Upper lobe of left lung (tissue), 4 donors: ENCODE measurements around the gene KIRREL1.

Experiments
- CTCF ChIP-seq, 6 experiments: fragments of 450-650 bp in 4 of 6; fragments of 200-600 bp in 2 of 6; sonication (generic) in 2 of 6; IDR thresholded peaks; one replicate each; pipeline ENCODE4 v1.5.1; 2016 to 2019; ENCODE audit warnings: antibody characterized with exemption in 6 of 6
- EP300 ChIP-seq, 4 donors: sonication (generic); formaldehyde crosslinking; IDR thresholded peaks; one replicate each; pipeline ENCODE4 v1.5.1; 2017; ENCODE audit warnings: antibody characterized with exemption in 4 of 4, control low read depth in 2 of 4

GRCh38 chr1:158068918-158069317 lies 75.5 kb downstream of the KIRREL1 start:
- TF ChIP-seq CTCF (IDR thresholded peaks at IDR 0.05): no peak
- TF ChIP-seq EP300 (IDR thresholded peaks at IDR 0.05): no peak
